GM21619 (cell line): ENCODE data around the gene CSTPP1.
"Not testable (repeated sequence)": the region's sequence is repeated elsewhere in the genome, so short reads cannot be mapped to it uniquely, and the experiment has no call there.

Source experiments
- ATAC-seq: cut with Tn5 transposase; IDR thresholded peaks from one replicate; pipeline ENCODE4 v1.9.1; 2021; ENCODE audit not compliant: unreplicated experiment

The CSTPP1 gene

GRCh38 chr11:47178316-47178715 is 241.8 kb downstream of the CSTPP1 start:
- no peak for ATAC-seq

GRCh38 chr11:47178737-47179654 is 242.4 kb downstream of the CSTPP1 start:
- no peak for ATAC-seq

GRCh38 chr11:47179655-47179991 is 243.1 kb downstream of the CSTPP1 start:
- no peak for ATAC-seq

- ATAC-seq: no peak
Observed at GRCh38 chr11:47180006-47180787, 243.6 kb downstream of the CSTPP1 start.

GRCh38 chr11:47181271-47181670 is 244.7 kb downstream of the CSTPP1 start:
- ATAC-seq: no peak

- ATAC-seq: no peak
Observed at GRCh38 chr11:47182380-47182779, 245.8 kb downstream of the CSTPP1 start.

- ATAC-seq: no peak
Observed at GRCh38 chr11:47183031-47183856, 246.7 kb downstream of the CSTPP1 start.

GRCh38 chr11:47183969-47184368 is 247.4 kb downstream of the CSTPP1 start:
- no peak for ATAC-seq

GRCh38 chr11:47184711-47185304 is 248.2 kb downstream of the CSTPP1 start:
- ATAC-seq: no peak

GRCh38 chr11:47185305-47186075 is 248.9 kb downstream of the CSTPP1 start:
- no peak for ATAC-seq

GRCh38 chr11:47186076-47186699 is 249.6 kb downstream of the CSTPP1 start, which contains the start of gene PACSIN3:
Gene PACSIN3, minus strand, starts transcription at chr11:47186434. Its CDS starts 3,707 bp downstream, at chr11:47182727.
- ATAC-seq: peak; percentile 57

- ATAC-seq: no peak
Observed at GRCh38 chr11:47186700-47187695, 250.4 kb downstream of the CSTPP1 start.

GRCh38 chr11:47187723-47188122 is 251.2 kb downstream of the CSTPP1 start:
- ATAC-seq: no peak

GRCh38 chr11:47188259-47188658 is 251.7 kb downstream of the CSTPP1 start:
- no peak for ATAC-seq

GRCh38 chr11:47189100-47189834 is 252.7 kb downstream of the CSTPP1 start:
- ATAC-seq: no peak

- not testable (repeated sequence) for ATAC-seq
Observed at GRCh38 chr11:47191137-47191536, 254.6 kb downstream of the CSTPP1 start.

GRCh38 chr11:47192111-47192510 is 255.6 kb downstream of the CSTPP1 start:
- ATAC-seq: no peak

GRCh38 chr11:47198161-47198560 is 261.6 kb downstream of the CSTPP1 start:
- ATAC-seq: not testable (repeated sequence)
